Measurements from ENCODE around the gene ZNF3.

DNA sequence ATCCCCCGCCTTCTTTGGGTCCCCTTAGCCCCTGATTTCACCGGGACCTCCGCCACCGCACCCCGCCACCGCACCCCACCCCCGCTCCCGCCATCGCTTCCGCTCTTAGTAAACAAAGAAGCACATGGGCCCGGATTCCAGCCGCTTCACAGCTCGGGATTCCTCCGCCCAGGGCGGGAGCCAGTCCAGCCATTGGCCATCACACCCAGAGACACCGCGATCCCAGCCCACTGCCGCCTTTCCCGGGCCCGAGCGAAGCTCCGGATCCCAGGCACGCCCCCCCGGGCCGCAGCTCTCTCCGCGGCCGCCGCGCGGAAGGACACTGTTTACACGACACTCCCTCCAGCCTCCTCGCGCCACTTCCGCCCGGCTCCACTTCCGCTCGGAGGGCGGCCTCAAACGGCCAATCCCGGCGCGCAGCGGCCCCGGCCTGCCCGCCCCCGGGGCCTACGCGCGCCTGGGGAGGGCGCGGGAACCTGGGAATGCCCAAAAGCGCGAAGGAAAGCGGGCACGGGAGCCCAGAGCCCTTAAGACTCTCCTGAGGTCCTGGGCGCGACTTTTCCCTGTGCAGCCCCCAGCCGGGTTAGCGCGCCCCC is 19.0 kb upstream of the ZNF3 start:
- peak; percentile 98 to 100 for TF ChIP-seq HDAC1 (IDR thresholded peaks at IDR 0.05)
- TF ChIP-seq, protein P1, sequence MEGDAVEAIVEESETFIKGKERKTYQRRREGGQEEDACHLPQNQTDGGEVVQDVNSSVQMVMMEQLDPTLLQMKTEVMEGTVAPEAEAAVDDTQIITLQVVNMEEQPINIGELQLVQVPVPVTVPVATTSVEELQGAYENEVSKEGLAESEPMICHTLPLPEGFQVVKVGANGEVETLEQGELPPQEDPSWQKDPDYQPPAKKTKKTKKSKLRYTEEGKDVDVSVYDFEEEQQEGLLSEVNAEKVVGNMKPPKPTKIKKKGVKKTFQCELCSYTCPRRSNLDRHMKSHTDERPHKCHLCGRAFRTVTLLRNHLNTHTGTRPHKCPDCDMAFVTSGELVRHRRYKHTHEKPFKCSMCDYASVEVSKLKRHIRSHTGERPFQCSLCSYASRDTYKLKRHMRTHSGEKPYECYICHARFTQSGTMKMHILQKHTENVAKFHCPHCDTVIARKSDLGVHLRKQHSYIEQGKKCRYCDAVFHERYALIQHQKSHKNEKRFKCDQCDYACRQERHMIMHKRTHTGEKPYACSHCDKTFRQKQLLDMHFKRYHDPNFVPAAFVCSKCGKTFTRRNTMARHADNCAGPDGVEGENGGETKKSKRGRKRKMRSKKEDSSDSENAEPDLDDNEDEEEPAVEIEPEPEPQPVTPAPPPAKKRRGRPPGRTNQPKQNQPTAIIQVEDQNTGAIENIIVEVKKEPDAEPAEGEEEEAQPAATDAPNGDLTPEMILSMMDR (IDR thresholded peaks at IDR 0.05 in 2 of 3, conservative IDR thresholded peaks at IDR 0.05 in 1 of 3; ENCODE audit: insufficient read depth in 2 of 3, low read depth in 1 of 3, low read length in 3 of 3): no peak
- no peak for TF ChIP-seq JUNB (CRISPR knock-in tag; conservative IDR thresholded peaks at IDR 0.05)
- TF ChIP-seq TRIM28 (IDR thresholded peaks at IDR 0.05): no peak
- peak in 1 of 2 experiments; percentile 93; a peak in 1 of 4 replicates for TF ChIP-seq KDM4B (IDR thresholded peaks at IDR 0.05; ENCODE audit: borderline replicate concordance in 2 of 2, low read depth in 1 of 2)
- TF ChIP-seq PHB2 (IDR thresholded peaks at IDR 0.05; ENCODE audit: low read depth): no peak
- TF ChIP-seq CHCHD3 (CRISPR knock-in tag; IDR thresholded peaks at IDR 0.05): no peak
- TF ChIP-seq, protein P2, sequence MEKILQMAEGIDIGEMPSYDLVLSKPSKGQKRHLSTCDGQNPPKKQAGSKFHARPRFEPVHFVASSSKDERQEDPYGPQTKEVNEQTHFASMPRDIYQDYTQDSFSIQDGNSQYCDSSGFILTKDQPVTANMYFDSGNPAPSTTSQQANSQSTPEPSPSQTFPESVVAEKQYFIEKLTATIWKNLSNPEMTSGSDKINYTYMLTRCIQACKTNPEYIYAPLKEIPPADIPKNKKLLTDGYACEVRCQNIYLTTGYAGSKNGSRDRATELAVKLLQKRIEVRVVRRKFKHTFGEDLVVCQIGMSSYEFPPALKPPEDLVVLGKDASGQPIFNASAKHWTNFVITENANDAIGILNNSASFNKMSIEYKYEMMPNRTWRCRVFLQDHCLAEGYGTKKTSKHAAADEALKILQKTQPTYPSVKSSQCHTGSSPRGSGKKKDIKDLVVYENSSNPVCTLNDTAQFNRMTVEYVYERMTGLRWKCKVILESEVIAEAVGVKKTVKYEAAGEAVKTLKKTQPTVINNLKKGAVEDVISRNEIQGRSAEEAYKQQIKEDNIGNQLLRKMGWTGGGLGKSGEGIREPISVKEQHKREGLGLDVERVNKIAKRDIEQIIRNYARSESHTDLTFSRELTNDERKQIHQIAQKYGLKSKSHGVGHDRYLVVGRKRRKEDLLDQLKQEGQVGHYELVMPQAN (IDR thresholded peaks at IDR 0.05; ENCODE audit: borderline replicate concordance): peak; percentile 100
- TF ChIP-seq TOE1 (IDR thresholded peaks at IDR 0.05; ENCODE audit: borderline replicate concordance): peak; percentile 30; the same call in 1 of the 2 replicates
- 0 out of 2 replicates have a peak, but pooled peaks have one; percentile 27 for TF ChIP-seq TOE1 (CRISPR knock-in tag; IDR thresholded peaks at IDR 0.05; ENCODE audit: borderline replicate concordance, low read depth)
